ENCODE results near the gene CYB561D1. TPM values are rescaled to one million over a fixed set of nuclear protein-coding genes. Genes with fewer than 3 reads are reported as not detected.

Gene CYB561D1
- total and polyA plus RNA-seq, 10 of the 15 experiments (the other 5 are each of a cell fraction or from before 2014, with no cell fraction given): 0.68 to 9.0 (median 3.3) TPM

- Histone ChIP-seq H3K36me3 (ENCODE audit: control insufficient read depth in 2 of 2, insufficient read depth in 2 of 2, low read length in 1 of 2) (no peaks in the 10 kb centered on the region), H3K27ac (ENCODE audit: control insufficient read depth, insufficient read depth) (no peak overlapping the region), H3K4me1 (ENCODE audit: control insufficient read depth, insufficient read depth, low read length) (no peaks in the 10 kb centered on the region), H3K4me2 (ENCODE audit: control insufficient read depth, insufficient read depth) (no peak overlapping the region), H2AFZ (ENCODE audit: control insufficient read depth, low read depth, low read length) (no peak overlapping the region), H3K9ac (ENCODE audit: control insufficient read depth, insufficient read depth, low read length) (no peak overlapping the region), H3K79me2 (ENCODE audit: control insufficient read depth, insufficient read depth, low read length) (no peaks in the 10 kb centered on the region), H3K4me3 (no peak overlapping the region), H4K20me1 (ENCODE audit: control insufficient read depth, insufficient read depth) (no peaks in the 10 kb centered on the region), H3K27me3 (replicated peaks in 1 of 2; ENCODE audit: control insufficient read depth in 2 of 2, insufficient read depth in 2 of 2, low read length in 1 of 2) (no peaks in the 10 kb centered on the region), H3K9me3 (replicated peaks; ENCODE audit: control insufficient read depth, insufficient read depth, low read length) (no peaks in the 10 kb centered on the region; the same call in 2 of the 3 replicates)
- no peak for FAIRE-seq
- SMC1A ChIA-PET (ENCODE audit: uncharacterized antibody, unreplicated experiment): no interaction called here
- CTCF ChIA-PET: interaction anchor here (1.2 kb wide), 1 partner anchor 77 kb away, joined by 4 read pairs; no protein-coding TSS in a partner anchor
- 15% methylated on average over 1 of the region's 1 CpG for whole genome bisulfite sequencing (ENCODE audit: insufficient coverage, insufficient replicate concordance, low lambda C conversion rate, missing lambda C conversion rate)
- POLR2A ChIA-PET: no interaction called here
- no peak for TF ChIP-seq SUPT20H (IDR thresholded peaks at IDR 0.05; ENCODE audit: borderline replicate concordance, control insufficient read depth, low read depth, low read length)
- TF ChIP-seq RCOR1 (conservative IDR thresholded peaks at IDR 0.05; ENCODE audit: low read depth, low read length): no peak
- TF ChIP-seq WRNIP1 (IDR thresholded peaks at IDR 0.05; ENCODE audit: borderline replicate concordance, low read depth, low read length): no peak
- TF ChIP-seq IRF4 (IDR thresholded peaks at IDR 0.05; ENCODE audit: low read depth, low read length): no peak
- no peak for TF ChIP-seq POLR2AphosphoS2 (IDR thresholded peaks at IDR 0.05; ENCODE audit: low read depth, low read length)
- TF ChIP-seq CBFB (IDR thresholded peaks at IDR 0.05; ENCODE audit: low read depth): no peak
- no peak for TF ChIP-seq SMARCA5 (IDR thresholded peaks at IDR 0.05)
- no peak for TF ChIP-seq HDAC2 (IDR thresholded peaks at IDR 0.05)
- no peak for TF ChIP-seq HSF1 (IDR thresholded peaks at IDR 0.05; ENCODE audit: low read depth, low read length)
- no peak for TF ChIP-seq STAT1 (conservative IDR thresholded peaks at IDR 0.05)
- no peak for TF ChIP-seq USF1 (IDR thresholded peaks at IDR 0.05; ENCODE audit: borderline replicate concordance, extremely low read length, insufficient read depth, low read depth, low read length)
- in situ Hi-C loops (cut with MboI) (no loop called here), intact Hi-C loops (cut with micrococcal nuclease; ENCODE audit: unreplicated experiment) (no loop called here)
- no peak for DNase-seq (ENCODE audit: low read depth, low spot score)
- RAD21 ChIA-PET (ENCODE audit: unreplicated experiment): no interaction called here
- BruUV-seq (replicated peaks): no TSS peak
- ATAC-seq: no peak
These were observed 39.3 kb upstream of the CYB561D1 start for GRCh38 chr1:109454497-109455133.
